Lower lobe of right lung (tissue), 2 donors: Measurements from ENCODE around the gene LGALS1. TPM values are rescaled to one million over a fixed set of nuclear protein-coding genes. Genes with fewer than 3 reads are reported as not detected.
A peak's percentile ranks its signal among the peaks of the same experiment; 100 is the strongest.

Source experiments
- ATAC-seq, 2 donors: fragments of 200-7000 bp; cut with Tn5 transposase; one replicate each; pipeline ENCODE4 v1.9.1; 2020 to 2022; ENCODE audit warnings: mild to moderate bottlenecking in 2 of 2, moderate library complexity in 2 of 2
- DNase-seq: peaks from one replicate; pipeline ENCODE4 v3.0.0-alpha.2; 2020
- H3K27ac ChIP-seq: fragments of 200-600 bp; one replicate; pipeline ENCODE4 v1.8.0; 2022
- H3K27me3 ChIP-seq: fragments of 200-600 bp; one replicate; pipeline ENCODE4 v1.8.0; 2022; ENCODE audit warnings: low read depth
- H3K36me3 ChIP-seq: fragments of 200-600 bp; one replicate; pipeline ENCODE4 v1.8.0; 2022; ENCODE audit warnings: mild to moderate bottlenecking
- H3K4me1 ChIP-seq: fragments of 200-600 bp; one replicate; pipeline ENCODE4 v1.8.0; 2022
- H3K4me3 ChIP-seq: fragments of 200-600 bp; one replicate; pipeline ENCODE4 v1.8.0; 2022; ENCODE audit warnings: mild to moderate bottlenecking
- H3K9me3 ChIP-seq: fragments of 200-600 bp; one replicate; pipeline ENCODE4 v1.8.0; 2022
- CTCF ChIP-seq: fragments of 200-600 bp; IDR thresholded peaks from one replicate; pipeline ENCODE4 v1.8.0; 2022; ENCODE audit warnings: antibody characterized with exemption, mild to moderate bottlenecking
- intact Hi-C: fragments of 100-400 bp; cut with DNase I; formaldehyde crosslinking; loops from one replicate; pipeline ENCODE4 v1.11.0; 2022
- total RNA-seq: library from RNA; stranded (reverse); fragmentation: NEBNext Ultra II Directional; extraction: Animal tissue kit (Norgen Biotek cat#: 25700); gene quantifications from one replicate; pipeline ENCODE4 v1.2.1, GENCODE V29; 2021
- donor health status: DM: no; HTN: yes; CAD: no; lungs with severe emphysema.

Gene LGALS1
- total RNA-seq, 1 donor from 2014 or later: 425 TPM

GRCh38 chr22:37681001-37681424, 5.6 kb downstream of the LGALS1 start:
- Histone ChIP-seq H3K4me3 (no peak overlapping the region), H3K36me3 (peaks cover 28% of the 10 kb centered on the region), H3K4me1 (peaks cover 32% of the 10 kb centered on the region), H3K27me3 (no peaks in the 10 kb centered on the region), H3K9me3 (no peaks in the 10 kb centered on the region), H3K27ac (no peak overlapping the region)
- ATAC-seq (no peak), DNase-seq (no peak)
- intact Hi-C loops: no loop called here
- TF ChIP-seq CTCF: no peak

- Histone ChIP-seq H3K4me1 (peaks cover 28% of the 10 kb centered on the region), H3K27me3 (no peaks in the 10 kb centered on the region), H3K36me3 (peaks cover 28% of the 10 kb centered on the region), H3K27ac (no peak overlapping the region), H3K4me3 (no peak overlapping the region), H3K9me3 (no peaks in the 10 kb centered on the region)
- peak; percentile 80 for DNase-seq
- peak; percentile 69 to 79 for ATAC-seq
- intact Hi-C loops: no loop called here
- peak; percentile 86 for TF ChIP-seq CTCF
These were observed 6.2 kb downstream of the LGALS1 start for GRCh38 chr22:37681556-37682049.

GRCh38 chr22:37684803-37685615, 9.6 kb downstream of the LGALS1 start:
- Histone ChIP-seq H3K4me3 (no peak overlapping the region), H3K4me1 (peaks cover 30% of the 10 kb centered on the region), H3K27me3 (no peaks in the 10 kb centered on the region), H3K27ac (no peak overlapping the region), H3K36me3 (peaks cover 23% of the 10 kb centered on the region), H3K9me3 (no peaks in the 10 kb centered on the region)
- ATAC-seq: no peak
- TF ChIP-seq CTCF: no peak
- intact Hi-C loops: no loop called here
- no peak for DNase-seq

GRCh38 chr22:37686002-37686982, 10.9 kb downstream of the LGALS1 start, which contains the start of gene NOL12:
TSS of gene NOL12 (plus strand) at chr22:37686343. CDS start at chr22:37686393, 50 bp downstream.
- intact Hi-C loops: no loop called here
- ATAC-seq: peak; percentile 94 to 95

More at GRCh38 chr22:37686002-37686982, 10.9 kb downstream of the LGALS1 start, which contains the start of gene NOL12:
- Histone ChIP-seq H3K27me3 (no peaks in the 10 kb centered on the region), H3K4me1 (peaks cover 25% of the 10 kb centered on the region), H3K27ac (peak within 1 kb of the TSS; percentile 83), H3K36me3 (peaks cover 32% of the 10 kb centered on the region), H3K9me3 (no peaks in the 10 kb centered on the region), H3K4me3 (peak within 1 kb of the TSS; percentile 72)
- DNase-seq: peak; percentile 88
- no peak for TF ChIP-seq CTCF
